IMR-90 (cell line): ENCODE measurements around the gene CAMTA1.

Experiments
- CTCF ChIP-seq: conservative IDR thresholded peaks from 2 replicates; pipeline ENCODE4 v1.5.1; 2012; ENCODE audit warnings: mild to moderate bottlenecking, low read depth, low read length, improper control_type of control experiment
- POLR2A ChIP-seq: IDR thresholded peaks from 2 replicates; pipeline ENCODE4 v1.6.1; 2012; ENCODE audit warnings: mild to moderate bottlenecking, low read depth, low read length
- SMC3 ChIP-seq: fragments of 150-350 bp; IDR thresholded peaks from 2 replicates; pipeline ENCODE4 v1.6.1; 2016; ENCODE audit warnings: low read depth, mild to moderate bottlenecking, antibody characterized with exemption, low read length, moderate library complexity

DNA sequence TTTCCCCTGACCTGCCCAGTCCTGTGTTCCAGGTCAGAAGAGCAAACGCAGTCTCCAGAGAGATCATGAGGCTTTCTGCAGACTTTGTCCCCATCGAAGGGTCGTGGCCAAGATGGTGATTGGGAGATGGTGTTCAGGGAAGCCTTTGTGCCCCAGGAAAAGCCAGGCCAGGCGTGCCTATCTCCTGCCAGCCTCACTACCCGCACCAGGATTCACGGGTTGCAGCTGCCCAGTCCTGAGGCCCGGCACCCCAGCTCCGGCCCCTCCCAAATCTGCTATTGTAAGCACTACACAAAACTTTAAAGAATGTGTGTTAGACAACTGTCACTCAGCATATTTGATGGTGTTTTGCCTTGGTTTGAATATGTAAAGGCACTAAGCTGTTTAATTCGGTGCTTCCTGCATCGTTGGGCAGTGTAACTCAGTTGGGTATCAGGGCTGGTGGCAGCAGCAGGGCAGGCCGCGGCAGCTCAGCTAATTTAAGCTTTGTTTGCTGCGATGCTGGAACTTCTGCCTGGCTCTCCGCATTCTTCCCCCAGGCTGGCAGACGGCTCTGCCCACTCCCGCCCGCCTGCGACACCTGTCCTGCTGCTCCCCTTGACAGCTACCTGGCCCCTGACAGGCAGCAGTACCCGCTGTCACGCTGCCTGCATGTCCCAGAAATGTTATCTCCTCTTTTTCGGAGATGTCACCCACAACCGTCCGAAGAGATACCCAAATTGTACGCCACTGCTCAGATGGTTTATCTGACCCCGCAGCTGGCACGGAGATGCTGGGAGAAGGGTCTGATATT is 776.9 kb downstream of the CAMTA1 start:
- no peak for TF ChIP-seq CTCF
- no peak for TF ChIP-seq POLR2A
- no peak for TF ChIP-seq SMC3
